ENCODE data around the gene MT1F. TPM values are rescaled to one million over a fixed set of nuclear protein-coding genes. Genes with fewer than 3 reads are reported as not detected.
"Not testable (repeated sequence)": the region's sequence is repeated elsewhere in the genome, so short reads cannot be mapped to it uniquely, and the experiment has no call there.

Gene MT1F
- total RNA-seq, 1 experiment from 2014 or later = 2.1 TPM

GRCh38 chr16:56670620-56670934 lies 12.8 kb downstream of the MT1F start:
- H3K27ac ChIP-seq (ENCODE audit: low read length) = no peak overlapping the region
- H3K9me3 ChIP-seq (ENCODE audit: control insufficient read depth, insufficient read depth, low read depth, low read length) = no peaks in the 10 kb centered on the region
- no peak overlapping the region for H3K4me3 ChIP-seq (ENCODE audit: low read depth in 2 of 2, low read length in 2 of 2)
- H3K4me1 ChIP-seq (ENCODE audit: control insufficient read depth, insufficient read depth, low read length) = no peaks in the 10 kb centered on the region
- ChIA-PET CTCF (no interaction called here), POLR2A (no interaction called here)
- H3K36me3 ChIP-seq (ENCODE audit: control insufficient read depth, insufficient read depth, low read length) = no peaks in the 10 kb centered on the region
- ATAC-seq (no peak), DNase-seq (ENCODE audit: low read depth, low spot score) (no peak)
- intact Hi-C loops (cut with micrococcal nuclease; ENCODE audit: unreplicated experiment) = no loop called here
- in situ Hi-C loops (cut with HindIII; ENCODE audit: low pct_unique_long_range_greater_than_20kb, low sequenced_read_pairs) = no loop called here
- no peaks in the 10 kb centered on the region for H3K27me3 ChIP-seq (ENCODE audit: control insufficient read depth, insufficient read depth, low read length)
- BruUV-seq (replicated peaks) = no TSS peak
- TF ChIP-seq CTCF (IDR thresholded peaks at IDR 0.05) (no peak), TCF7L2 (IDR thresholded peaks at IDR 0.05; ENCODE audit: low read depth, low read length) (no peak), SIN3A (IDR thresholded peaks at IDR 0.05; ENCODE audit: borderline replicate concordance, insufficient read depth, low read depth, low read length) (no peak), REST (IDR thresholded peaks at IDR 0.05; ENCODE audit: insufficient read depth in 1 of 2, low read depth in 2 of 2, low read length in 1 of 2) (no peak)

- BruUV-seq (replicated peaks); H3K4me3 ChIP-seq (ENCODE audit: low read depth in 2 of 2, low read length in 2 of 2); H3K27ac ChIP-seq (ENCODE audit: low read length); DNase-seq (ENCODE audit: low read depth, low spot score); CTCF ChIA-PET; H3K36me3 ChIP-seq (ENCODE audit: control insufficient read depth, insufficient read depth, low read length); in situ Hi-C loops (cut with HindIII; ENCODE audit: low pct_unique_long_range_greater_than_20kb, low sequenced_read_pairs); H3K27me3 ChIP-seq (ENCODE audit: control insufficient read depth, insufficient read depth, low read length); H3K4me1 ChIP-seq (ENCODE audit: control insufficient read depth, insufficient read depth, low read length); ATAC-seq; POLR2A ChIA-PET; H3K9me3 ChIP-seq (ENCODE audit: control insufficient read depth, insufficient read depth, low read depth, low read length); intact Hi-C loops (cut with micrococcal nuclease; ENCODE audit: unreplicated experiment): not testable (repeated sequence)
Observed at GRCh38 chr16:56671691-56672090, 13.9 kb downstream of the MT1F start.

GRCh38 chr16:56672171-56672570 lies 14.4 kb downstream of the MT1F start:
- POLR2A ChIA-PET = interaction anchor here (0.6 kb wide), 1 partner anchor 43 kb away, joined by 3 read pairs; no protein-coding TSS in a partner anchor
- DNase-seq (ENCODE audit: low read depth, low spot score); ATAC-seq; intact Hi-C loops (cut with micrococcal nuclease; ENCODE audit: unreplicated experiment); H3K4me1 ChIP-seq (ENCODE audit: control insufficient read depth, insufficient read depth, low read length); in situ Hi-C loops (cut with HindIII; ENCODE audit: low pct_unique_long_range_greater_than_20kb, low sequenced_read_pairs); H3K9me3 ChIP-seq (ENCODE audit: control insufficient read depth, insufficient read depth, low read depth, low read length); H3K36me3 ChIP-seq (ENCODE audit: control insufficient read depth, insufficient read depth, low read length); CTCF ChIA-PET; H3K27ac ChIP-seq (ENCODE audit: low read length); H3K27me3 ChIP-seq (ENCODE audit: control insufficient read depth, insufficient read depth, low read length); H3K4me3 ChIP-seq (ENCODE audit: low read depth in 2 of 2, low read length in 2 of 2); BruUV-seq (replicated peaks): not testable (repeated sequence)

Data from Panc1 (cell line).